Loucy (cell line): Measurements from ENCODE around the gene INTS11.

ENCODE experiments used
- CTCF ChIP-seq: fragments of 200-600 bp; sonication (generic); conservative IDR thresholded peaks from 2 replicates; pipeline ENCODE4 v1.5.1; 2014; ENCODE audit warnings: mild to moderate bottlenecking, antibody characterized with exemption, low read length
- EZH2phosphoT487 ChIP-seq: fragments of 200-600 bp; IDR thresholded peaks from 2 replicates; pipeline ENCODE4 v1.6.1; 2018; ENCODE audit warnings: antibody characterized with exemption, mild to moderate bottlenecking, moderate library complexity, borderline replicate concordance

- no peak for TF ChIP-seq CTCF
- no peak for TF ChIP-seq EZH2phosphoT487
Measured at GRCh38 chr1:1336446-1336845, 12.0 kb upstream of the INTS11 start.
